NB4 (cell line): ENCODE results near the gene LRRC17.

Experiments
- CTCF ChIP-seq: IDR thresholded peaks from one replicate; pipeline ENCODE4 v1.5.1; 2012; ENCODE audit warnings: low read depth, low read length
- POLR2A ChIP-seq: IDR thresholded peaks from 2 replicates; pipeline ENCODE4 v1.6.1; 2011; ENCODE audit warnings: mild to moderate bottlenecking; ENCODE audit not compliant: insufficient read length; ENCODE audit errors: extremely low read depth

GRCh38 chr7:102875700-102876295, 37.0 kb upstream of the LRRC17 start:
- no peak for TF ChIP-seq POLR2A
- TF ChIP-seq CTCF: no peak
